ENCODE data around the gene TARBP2. TPM values are rescaled to one million over a fixed set of nuclear protein-coding genes. Genes with fewer than 3 reads are reported as not detected.

Gene TARBP2
- total and polyA plus RNA-seq, 10 donors = 25.9 to 57.1 (median 36.1) TPM

- H3K27me3 ChIP-seq (replicated peaks in 1 of 7) = no peaks in the 10 kb centered on the region
- H3K27ac ChIP-seq = no peak overlapping the region
- WGBS, 5 donors = 75 to 96% (median 83%) methylated on average over 2 of the region's 2 CpGs
- TF ChIP-seq POLR2AphosphoS5 (IDR thresholded peaks at IDR 0.05) (no peak), CTCF (IDR thresholded peaks at IDR 0.05 in 8 of 11, conservative IDR thresholded peaks at IDR 0.05 in 3 of 11) (no peak), POLR2A (IDR thresholded peaks at IDR 0.05) (no peak)
- peaks cover 0 to 75% (median 33%) of the 10 kb centered on the region in 6 donors for H3K36me3 ChIP-seq
- no peaks in the 10 kb centered on the region for H3K9me3 ChIP-seq
- no peak overlapping the region for H3K4me3 ChIP-seq
- intact Hi-C loops (cut with DNase I; ENCODE audit: low total_unique reads) = no loop called here
- DNase-seq = no peak
- H3K4me1 ChIP-seq = peaks cover 0 to 5% (median 0%) of the 10 kb centered on the region in 6 donors
Observed at GRCh38 chr12:53551889-53552291, 50.8 kb downstream of the TARBP2 start.

- TF ChIP-seq POLR2AphosphoS5 (IDR thresholded peaks at IDR 0.05) (no peak), CTCF (IDR thresholded peaks at IDR 0.05 in 8 of 11, conservative IDR thresholded peaks at IDR 0.05 in 3 of 11) (no peak), POLR2A (IDR thresholded peaks at IDR 0.05) (no peak)
- Histone ChIP-seq H3K36me3 (peaks cover 0 to 68% (median 31%) of the 10 kb centered on the region in 6 donors), H3K9me3 (no peaks in the 10 kb centered on the region), H3K27ac (no peak overlapping the region), H3K4me1 (peaks cover 0 to 5% (median 0%) of the 10 kb centered on the region in 6 donors), H3K27me3 (replicated peaks in 1 of 7) (no peaks in the 10 kb centered on the region), H3K4me3 (no peak overlapping the region)
- no peak for DNase-seq
- WGBS, 5 donors = 86 to 95% (median 93%) methylated on average over 13 to 14 of the region's 14 CpGs
- intact Hi-C loops (cut with DNase I; ENCODE audit: low total_unique reads) = no loop called here
Observed at GRCh38 chr12:53552361-53553327, 51.6 kb downstream of the TARBP2 start.

Small RNAs within 50 kb of the gene (small RNA-seq; reads per million reads assigned to genes)
- 0 reads per million in 4 donors for gene AC023509.3

Other genes starting within 250 kb of the TARBP2 start
- 1 to 10 TPM; 1.7 to 7.2 (median 4.7) TPM for gene ESPL1, start 233.0 kb upstream of the TARBP2 start, total RNA-seq
- gene ESPL1, start 233.0 kb upstream of the TARBP2 start, polyA plus RNA-seq = 1 to 10 TPM in 1 of 3 donors, under 1 TPM in 2; 0.85 to 1.9 (median 0.93) TPM
- 100 to 1,000 TPM; 399 to 795 (median 497) TPM for gene PFDN5, start 205.7 kb upstream of the TARBP2 start, total RNA-seq
- gene PFDN5, start 205.7 kb upstream of the TARBP2 start, polyA plus RNA-seq = 1,000 to 10,000 TPM; 1,813 to 2,525 (median 1,837) TPM
- 10 to 100 TPM; 31.1 to 53.3 (median 34.9) TPM for gene MYG1, start 201.6 kb upstream of the TARBP2 start, total RNA-seq
- gene MYG1, start 201.6 kb upstream of the TARBP2 start, polyA plus RNA-seq = 10 to 100 TPM; 56.6 to 79.2 (median 76.0) TPM
- 10 to 100 TPM; 39.3 to 67.9 (median 49.7) TPM for gene AAAS, start 179.7 kb upstream of the TARBP2 start, total RNA-seq
- 10 to 100 TPM; 32.4 to 42.4 (median 33.5) TPM for gene AAAS, start 179.7 kb upstream of the TARBP2 start, polyA plus RNA-seq
- not detected for gene SP7, start 164.9 kb upstream of the TARBP2 start, total RNA-seq
- gene SP7, start 164.9 kb upstream of the TARBP2 start, polyA plus RNA-seq = not detected
- gene SP1, start 121.1 kb upstream of the TARBP2 start, total RNA-seq = 10 to 100 TPM; 75.6 to 92.8 (median 86.1) TPM
- 10 to 100 TPM in 1 of 3 donors, 1 to 10 TPM in 2; 9.1 to 13.6 (median 9.9) TPM for gene SP1, start 121.1 kb upstream of the TARBP2 start, polyA plus RNA-seq
- 10 to 100 TPM in 3 of 7 donors, 1 to 10 TPM in 4; 3.7 to 20.6 (median 8.8) TPM for gene AMHR2, start 77.4 kb upstream of the TARBP2 start, total RNA-seq
- 1 to 10 TPM; 1.2 to 7.4 (median 1.7) TPM for gene AMHR2, start 77.4 kb upstream of the TARBP2 start, polyA plus RNA-seq
- 100 to 1,000 TPM; 127 to 230 (median 197) TPM for gene PRR13, start 59.5 kb upstream of the TARBP2 start, total RNA-seq
- gene PRR13, start 59.5 kb upstream of the TARBP2 start, polyA plus RNA-seq = 100 to 1,000 TPM; 217 to 262 (median 223) TPM
- gene PCBP2, start 49.2 kb upstream of the TARBP2 start, total RNA-seq = 100 to 1,000 TPM; 547 to 779 (median 652) TPM
- 100 to 1,000 TPM; 449 to 459 (median 459) TPM for gene PCBP2, start 49.2 kb upstream of the TARBP2 start, polyA plus RNA-seq
- 10 to 100 TPM; 13.6 to 27.4 (median 20.8) TPM for gene MAP3K12, start 1.8 kb upstream of the TARBP2 start, total RNA-seq
- 10 to 100 TPM in 2 of 3 donors, 1 to 10 TPM in 1; 8.0 to 13.7 (median 10.9) TPM for gene MAP3K12, start 1.8 kb upstream of the TARBP2 start, polyA plus RNA-seq
- gene NPFF, start 6.2 kb downstream of the TARBP2 start, total RNA-seq = not detected
- 1 to 10 TPM in 2 of 3 donors, under 1 TPM in 1; 0.49 to 2.0 (median 1.3) TPM for gene NPFF, start 6.2 kb downstream of the TARBP2 start, polyA plus RNA-seq
- 10 to 100 TPM; 30.0 to 52.8 (median 47.6) TPM for gene ATF7, start 125.1 kb downstream of the TARBP2 start, total RNA-seq
- 10 to 100 TPM in 1 of 3 donors, 1 to 10 TPM in 2; 6.5 to 12.1 (median 8.5) TPM for gene ATF7, start 125.1 kb downstream of the TARBP2 start, polyA plus RNA-seq
- gene ATP5MC2, start 174.8 kb downstream of the TARBP2 start, total RNA-seq = 100 to 1,000 TPM; 231 to 323 (median 282) TPM
- gene ATP5MC2, start 174.8 kb downstream of the TARBP2 start, polyA plus RNA-seq = 100 to 1,000 TPM; 467 to 526 (median 515) TPM
- gene CALCOCO1, start 226.2 kb downstream of the TARBP2 start, total RNA-seq = 100 to 1,000 TPM in 6 of 7 donors, 10 to 100 TPM in 1; 93.5 to 186 (median 134) TPM
- gene CALCOCO1, start 226.2 kb downstream of the TARBP2 start, polyA plus RNA-seq = 10 to 100 TPM; 31.0 to 55.6 (median 37.2) TPM

Data from spleen (tissue), 11 donors.